HUES48 (cell line): Measurements from ENCODE around the gene CLEC1A.

ENCODE experiments used
- H3K27ac ChIP-seq: one replicate; pipeline ENCODE4 v1.7.0; 2013; ENCODE audit warnings: low read depth, low read length, inconsistent platforms
- H3K27me3 ChIP-seq: 2 replicates; pipeline ENCODE4 v1.6.1; 2013; ENCODE audit warnings: mild to moderate bottlenecking, low read length; ENCODE audit not compliant: control insufficient read depth, insufficient read depth
- H3K36me3 ChIP-seq: 2 replicates; pipeline ENCODE4 v1.6.1; 2013; ENCODE audit warnings: low read length; ENCODE audit not compliant: control insufficient read depth, insufficient read depth
- H3K4me1 ChIP-seq: 2 replicates; pipeline ENCODE4 v1.6.1; 2013; ENCODE audit warnings: mild to moderate bottlenecking, low read length; ENCODE audit not compliant: control insufficient read depth, insufficient read depth
- H3K4me3 ChIP-seq: 2 replicates; pipeline ENCODE4 v1.5.1; 2013; ENCODE audit warnings: mild to moderate bottlenecking, low read depth, low read length
- H3K9ac ChIP-seq: 2 replicates; pipeline ENCODE4 v1.6.1; 2013; ENCODE audit warnings: mild to moderate bottlenecking, low read depth, low read length, moderate library complexity
- H3K9me3 ChIP-seq: 2 replicates; pipeline ENCODE4 v1.6.1; 2013; ENCODE audit warnings: low read length; ENCODE audit not compliant: control insufficient read depth, insufficient read depth

CLEC1A gene

GRCh38 chr12:10073261-10073660, 25.5 kb downstream of the CLEC1A start:
- H3K9me3 ChIP-seq: no peaks in the 10 kb centered on the region
- no peak overlapping the region for H3K27ac ChIP-seq
- H3K4me3 ChIP-seq: no peak overlapping the region
- no peak overlapping the region for H3K9ac ChIP-seq
- no peaks in the 10 kb centered on the region for H3K27me3 ChIP-seq
- H3K36me3 ChIP-seq: no peaks in the 10 kb centered on the region
- no peaks in the 10 kb centered on the region for H3K4me1 ChIP-seq

- no peak overlapping the region for H3K27ac ChIP-seq
- no peak overlapping the region for H3K4me3 ChIP-seq
- no peaks in the 10 kb centered on the region for H3K36me3 ChIP-seq
- H3K9me3 ChIP-seq: no peaks in the 10 kb centered on the region
- H3K4me1 ChIP-seq: no peaks in the 10 kb centered on the region
- H3K27me3 ChIP-seq: no peaks in the 10 kb centered on the region
- H3K9ac ChIP-seq: no peak overlapping the region
These were observed 26.7 kb downstream of the CLEC1A start for GRCh38 chr12:10072131-10072530.

- Histone ChIP-seq H3K36me3 (no peaks in the 10 kb centered on the region), H3K9ac (no peak overlapping the region), H3K27ac (no peak overlapping the region), H3K9me3 (no peaks in the 10 kb centered on the region), H3K4me1 (no peaks in the 10 kb centered on the region), H3K4me3 (no peak overlapping the region), H3K27me3 (no peaks in the 10 kb centered on the region)
These were observed 28.4 kb downstream of the CLEC1A start for GRCh38 chr12:10070380-10070779.

- Histone ChIP-seq H3K27me3 (no peaks in the 10 kb centered on the region), H3K4me1 (no peaks in the 10 kb centered on the region)
These were observed 28.8 kb downstream of the CLEC1A start for GRCh38 chr12:10069976-10070375.

GRCh38 chr12:10069099-10069498, 29.7 kb downstream of the CLEC1A start:
- Histone ChIP-seq H3K4me3 (no peak overlapping the region), H3K9ac (no peak overlapping the region), H3K27me3 (no peaks in the 10 kb centered on the region), H3K27ac (no peak overlapping the region), H3K9me3 (no peaks in the 10 kb centered on the region), H3K36me3 (no peaks in the 10 kb centered on the region), H3K4me1 (no peaks in the 10 kb centered on the region)

More at GRCh38 chr12:10069976-10070375, 28.8 kb downstream of the CLEC1A start:
- no peaks in the 10 kb centered on the region for H3K36me3 ChIP-seq
- H3K4me3 ChIP-seq: no peak overlapping the region
- H3K27ac ChIP-seq: no peak overlapping the region
- H3K9me3 ChIP-seq: no peaks in the 10 kb centered on the region
- H3K9ac ChIP-seq: no peak overlapping the region

GRCh38 chr12:10068644-10069043, 30.1 kb downstream of the CLEC1A start:
- Histone ChIP-seq H3K4me1 (no peaks in the 10 kb centered on the region), H3K4me3 (no peak overlapping the region), H3K27ac (no peak overlapping the region), H3K9me3 (no peaks in the 10 kb centered on the region), H3K27me3 (no peaks in the 10 kb centered on the region), H3K9ac (no peak overlapping the region), H3K36me3 (no peaks in the 10 kb centered on the region)

- no peak overlapping the region for H3K4me3 ChIP-seq
- H3K9me3 ChIP-seq: no peaks in the 10 kb centered on the region
- no peaks in the 10 kb centered on the region for H3K27me3 ChIP-seq
- no peaks in the 10 kb centered on the region for H3K36me3 ChIP-seq
- H3K9ac ChIP-seq: no peak overlapping the region
- H3K4me1 ChIP-seq: no peaks in the 10 kb centered on the region
- H3K27ac ChIP-seq: no peak overlapping the region
These were observed 30.8 kb downstream of the CLEC1A start for GRCh38 chr12:10067942-10068341.

GRCh38 chr12:10067264-10067663, 31.5 kb downstream of the CLEC1A start:
- Histone ChIP-seq H3K36me3 (no peaks in the 10 kb centered on the region), H3K9ac (no peak overlapping the region), H3K27ac (no peak overlapping the region), H3K4me3 (no peak overlapping the region), H3K9me3 (no peaks in the 10 kb centered on the region), H3K4me1 (no peaks in the 10 kb centered on the region), H3K27me3 (no peaks in the 10 kb centered on the region)

GRCh38 chr12:10065241-10065640, 33.5 kb downstream of the CLEC1A start:
- Histone ChIP-seq H3K4me3 (no peak overlapping the region), H3K36me3 (no peaks in the 10 kb centered on the region), H3K9me3 (no peaks in the 10 kb centered on the region), H3K27me3 (no peaks in the 10 kb centered on the region), H3K27ac (no peak overlapping the region), H3K9ac (no peak overlapping the region), H3K4me1 (no peaks in the 10 kb centered on the region)

GRCh38 chr12:10058387-10058786, 40.4 kb downstream of the CLEC1A start:
- H3K9ac ChIP-seq: no peak overlapping the region
- H3K27me3 ChIP-seq: no peaks in the 10 kb centered on the region
- no peaks in the 10 kb centered on the region for H3K36me3 ChIP-seq
- H3K4me1 ChIP-seq: no peaks in the 10 kb centered on the region
- no peaks in the 10 kb centered on the region for H3K9me3 ChIP-seq
- no peak overlapping the region for H3K27ac ChIP-seq
- H3K4me3 ChIP-seq: no peak overlapping the region

- Histone ChIP-seq H3K4me1 (no peaks in the 10 kb centered on the region), H3K36me3 (no peaks in the 10 kb centered on the region), H3K27ac (no peak overlapping the region), H3K27me3 (no peaks in the 10 kb centered on the region), H3K4me3 (no peak overlapping the region), H3K9ac (no peak overlapping the region), H3K9me3 (no peaks in the 10 kb centered on the region)
These were observed 46.4 kb downstream of the CLEC1A start for GRCh38 chr12:10052193-10052913.
